ENCODE measurements around the gene TARBP2. TPM values are rescaled to one million over a fixed set of nuclear protein-coding genes. Genes with fewer than 3 reads are reported as not detected.
"Not testable (repeated sequence)": the region's sequence is repeated elsewhere in the genome, so short reads cannot be mapped to it uniquely, and the experiment has no call there.

Gene TARBP2
- total RNA-seq, 1 donor from 2014 or later: 23.8 TPM

GRCh38 chr12:53476769-53477209 lies 24.3 kb upstream of the TARBP2 start:
- no peak for DNase-seq

DNA sequence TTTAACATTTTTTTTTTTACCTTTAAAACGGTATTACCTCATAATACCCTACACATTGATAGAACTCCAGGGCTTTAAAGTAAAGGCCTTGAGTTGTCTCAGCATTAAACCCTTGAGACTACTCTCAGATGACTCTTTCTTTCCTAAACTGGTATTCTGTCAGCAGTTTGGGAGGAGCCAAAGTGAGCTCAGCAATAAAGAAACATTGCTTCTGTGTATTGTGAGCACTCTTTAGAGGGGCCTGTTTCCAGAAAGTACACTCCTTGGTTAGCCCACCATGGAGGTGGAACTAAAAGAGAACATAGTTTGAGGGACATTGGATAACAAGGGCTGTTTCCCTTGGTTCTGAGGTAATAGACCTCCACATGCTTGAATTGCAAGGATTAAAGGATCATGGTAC lies 22.2 kb upstream of the TARBP2 start:
- DNase-seq: no peak

GRCh38 chr12:53479331-53479730 lies 21.8 kb upstream of the TARBP2 start:
- DNase-seq: no peak

DNA sequence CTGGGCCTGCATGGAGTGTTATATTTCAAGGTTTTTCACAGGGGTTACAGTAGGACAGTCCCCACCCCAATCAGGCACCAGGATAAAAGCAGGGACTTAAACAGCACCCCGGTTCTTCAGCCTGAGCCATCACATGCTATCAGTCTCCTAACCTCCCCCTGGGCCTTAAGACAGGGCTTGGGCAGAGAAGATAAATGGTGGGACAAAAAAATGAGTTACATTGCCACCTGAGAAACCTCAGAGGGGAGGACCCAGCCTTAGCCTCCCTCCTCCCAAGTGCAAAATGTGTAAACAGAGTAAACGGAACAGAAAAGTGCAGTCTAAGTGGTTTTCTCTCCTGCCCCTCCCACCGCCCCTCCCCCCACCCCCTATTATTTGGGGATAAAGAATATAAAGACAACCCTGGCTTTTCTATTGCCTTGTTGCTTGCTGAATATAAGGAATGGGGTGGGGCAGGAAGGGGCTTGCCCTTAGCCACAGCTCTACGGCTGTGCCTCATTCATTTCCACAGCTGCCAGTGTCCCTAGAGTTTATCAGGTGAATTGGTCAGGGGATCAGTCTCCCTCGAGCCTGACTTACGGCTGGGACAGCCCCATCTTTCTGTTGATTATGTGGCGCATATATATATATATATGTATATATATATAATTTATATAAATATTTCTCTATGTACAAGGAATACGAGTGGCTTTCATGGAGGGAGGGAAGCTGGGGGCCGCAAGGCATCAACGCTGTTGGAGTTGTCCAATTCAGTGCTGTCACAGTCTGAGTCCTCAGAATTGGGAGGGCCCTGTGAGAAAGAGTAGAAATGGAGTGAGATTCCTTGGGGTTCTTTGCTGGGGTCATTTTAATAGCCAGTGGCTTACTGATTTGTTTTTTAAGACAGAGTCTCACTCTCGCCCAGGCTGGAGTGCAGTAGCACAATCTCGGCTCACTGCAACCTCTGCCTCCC lies 20.3 kb upstream of the TARBP2 start:
- no peak for DNase-seq

GRCh38 chr12:53481458-53481857 lies 19.6 kb upstream of the TARBP2 start:
- DNase-seq: not testable (repeated sequence)

- DNase-seq: no peak
Observed at GRCh38 chr12:53481939-53482586, 19.0 kb upstream of the TARBP2 start.

DNA sequence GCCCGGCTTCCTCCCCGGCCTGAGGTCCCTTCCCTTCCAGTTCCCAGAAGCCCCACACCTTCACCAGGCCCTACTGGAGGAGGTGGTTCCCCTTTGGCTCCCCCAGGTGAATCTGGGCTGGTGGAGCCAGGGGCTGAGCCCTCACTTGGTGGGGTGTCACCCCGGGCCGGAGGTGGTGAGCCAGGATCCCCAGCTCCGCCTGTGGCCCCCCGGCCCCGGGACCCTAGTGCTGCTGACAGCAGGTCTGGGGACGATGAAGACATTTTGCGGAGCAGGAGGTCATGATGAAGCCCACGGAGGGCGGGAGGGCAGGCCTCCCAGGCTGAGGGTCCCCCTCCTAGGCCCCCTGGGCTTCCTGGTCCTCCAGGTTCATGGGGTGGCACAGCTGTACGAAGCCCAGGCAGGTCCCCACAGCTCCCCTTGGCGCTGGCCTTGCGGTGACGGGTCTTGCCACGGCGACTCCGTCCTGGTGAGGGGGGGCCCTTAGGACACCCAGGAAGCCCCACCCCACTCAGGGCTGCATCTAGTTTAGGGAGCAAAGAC lies 18.4 kb upstream of the TARBP2 start:
- DNase-seq: no peak

DNA sequence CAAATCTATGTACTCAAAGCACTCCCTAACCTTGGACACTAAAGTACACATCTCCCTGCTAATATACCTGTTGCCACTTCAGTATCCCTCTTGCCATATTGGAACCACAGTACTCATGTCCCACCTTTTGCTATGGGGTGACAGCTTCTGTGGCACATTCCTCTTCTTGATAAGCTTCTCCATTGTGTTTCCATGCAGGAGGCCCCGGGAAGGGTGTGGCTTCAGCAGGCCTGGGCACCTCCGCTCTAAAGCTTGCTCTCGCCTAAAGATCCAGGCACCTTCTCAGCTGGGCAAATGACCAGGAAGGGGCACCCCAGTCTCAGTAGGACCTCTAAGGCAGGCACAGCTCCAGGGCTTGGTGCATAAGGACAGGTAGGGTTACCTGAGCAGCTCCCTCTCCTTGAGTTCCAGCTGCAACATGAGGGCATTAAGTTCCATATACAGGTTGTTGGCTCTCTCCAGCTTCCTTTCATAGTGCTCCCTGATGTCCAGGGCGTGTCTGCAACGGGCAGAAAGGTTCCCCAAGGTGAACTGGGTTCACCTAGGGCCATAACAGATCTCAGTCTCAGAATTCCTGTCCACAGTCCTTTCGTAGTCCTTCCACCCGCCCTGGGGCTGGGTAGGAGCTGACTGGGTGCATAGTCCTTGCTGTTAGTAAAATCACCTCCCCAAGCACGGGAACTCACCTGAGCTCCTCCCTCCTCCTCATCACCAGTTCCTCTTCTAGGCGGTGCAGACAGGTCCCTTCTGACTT lies 17.7 kb upstream of the TARBP2 start:
- no peak for DNase-seq

DNA sequence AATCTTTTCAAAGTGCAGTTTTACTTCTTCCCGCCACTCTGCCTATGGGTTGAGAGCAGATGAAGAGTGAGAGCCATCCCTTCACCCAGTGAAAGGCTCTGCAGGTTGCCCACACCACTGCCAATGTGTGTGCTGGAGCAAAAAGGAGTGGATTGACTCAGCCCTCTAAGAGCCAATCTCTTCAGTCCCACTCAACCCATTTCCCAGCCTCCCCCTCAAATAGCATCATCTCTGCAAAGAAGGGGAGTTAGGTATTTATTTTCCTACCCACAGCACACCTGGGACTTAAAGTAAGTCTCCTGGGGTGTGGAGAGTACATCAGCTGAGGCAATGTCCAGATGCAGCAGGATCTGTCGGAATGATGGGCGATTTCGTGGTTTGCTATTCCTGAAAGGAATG lies 17.1 kb upstream of the TARBP2 start:
- DNase-seq: no peak

GRCh38 chr12:53484686-53485575 lies 16.2 kb upstream of the TARBP2 start:
- DNase-seq: no peak

- DNase-seq: no peak
Observed at GRCh38 chr12:53485955-53486735, 14.9 kb upstream of the TARBP2 start.

DNA sequence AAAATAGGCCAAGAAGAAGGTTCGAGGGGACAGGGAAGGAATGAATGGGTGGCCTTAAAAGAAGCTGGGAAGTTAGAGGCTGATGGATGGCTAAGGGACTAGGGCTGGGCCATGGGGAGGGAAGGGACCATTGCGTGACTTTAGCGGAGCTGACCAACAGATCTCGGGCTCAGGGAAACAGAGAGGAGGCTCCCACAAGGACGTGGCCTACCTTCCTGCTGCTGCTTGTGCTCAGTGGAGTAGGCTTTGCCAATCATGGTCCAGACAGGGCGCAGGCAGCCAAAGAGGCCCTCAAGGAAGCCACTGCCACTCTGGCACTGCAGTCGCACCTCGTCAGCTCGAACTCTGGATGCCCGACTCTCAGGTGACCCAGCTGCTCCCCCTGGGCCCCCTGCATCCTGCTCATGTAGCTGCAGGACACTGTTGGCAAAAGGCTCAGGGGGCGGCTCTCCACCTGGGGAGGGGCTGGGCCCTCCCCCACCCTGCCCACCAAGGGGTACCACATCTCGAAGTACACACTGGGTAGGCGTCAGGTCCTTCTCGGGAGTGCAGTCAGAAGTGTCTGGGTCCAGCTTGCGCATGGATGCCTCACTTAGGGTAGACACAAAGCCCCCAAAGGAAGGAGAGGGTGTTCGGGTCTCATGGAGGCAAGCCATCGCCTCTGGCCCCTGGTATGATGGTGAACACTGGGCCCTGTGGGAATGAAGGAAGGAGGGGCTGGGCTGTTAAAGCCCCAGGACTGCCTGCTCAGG lies 14.2 kb upstream of the TARBP2 start:
- DNase-seq: no peak

DNA sequence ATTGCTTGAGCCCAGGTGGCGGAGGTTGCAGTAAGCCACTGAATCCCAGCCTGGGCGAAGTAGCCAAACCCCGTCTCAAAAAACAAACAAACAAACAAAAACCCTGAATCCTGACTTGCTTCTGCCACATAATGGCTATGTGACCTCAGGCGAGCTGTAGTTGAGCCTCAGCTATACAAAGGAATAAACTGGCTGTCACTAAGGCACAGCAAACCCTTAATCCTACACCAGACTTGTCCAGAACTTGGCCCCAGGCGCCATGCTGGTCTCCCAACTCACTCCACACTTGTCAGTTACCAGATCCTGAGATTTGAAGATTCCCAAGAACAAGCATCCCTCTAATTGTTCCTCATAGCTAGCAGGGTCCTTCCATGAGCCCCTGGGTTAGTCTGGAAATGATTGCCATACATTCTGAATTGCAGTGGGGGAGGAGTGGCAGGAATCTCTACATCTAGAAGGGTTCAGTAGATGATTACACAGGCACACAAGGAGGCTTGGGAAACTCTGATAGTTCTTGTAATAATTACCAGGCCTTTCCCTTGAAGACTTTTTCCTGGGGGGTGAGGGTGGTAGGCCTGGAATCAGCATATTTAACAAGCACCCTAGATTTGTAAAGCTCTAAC lies 11.7 kb upstream of the TARBP2 start:
- no peak for DNase-seq

- no peak for DNase-seq
Observed at GRCh38 chr12:53492188-53492587, 8.9 kb upstream of the TARBP2 start.

DNA sequence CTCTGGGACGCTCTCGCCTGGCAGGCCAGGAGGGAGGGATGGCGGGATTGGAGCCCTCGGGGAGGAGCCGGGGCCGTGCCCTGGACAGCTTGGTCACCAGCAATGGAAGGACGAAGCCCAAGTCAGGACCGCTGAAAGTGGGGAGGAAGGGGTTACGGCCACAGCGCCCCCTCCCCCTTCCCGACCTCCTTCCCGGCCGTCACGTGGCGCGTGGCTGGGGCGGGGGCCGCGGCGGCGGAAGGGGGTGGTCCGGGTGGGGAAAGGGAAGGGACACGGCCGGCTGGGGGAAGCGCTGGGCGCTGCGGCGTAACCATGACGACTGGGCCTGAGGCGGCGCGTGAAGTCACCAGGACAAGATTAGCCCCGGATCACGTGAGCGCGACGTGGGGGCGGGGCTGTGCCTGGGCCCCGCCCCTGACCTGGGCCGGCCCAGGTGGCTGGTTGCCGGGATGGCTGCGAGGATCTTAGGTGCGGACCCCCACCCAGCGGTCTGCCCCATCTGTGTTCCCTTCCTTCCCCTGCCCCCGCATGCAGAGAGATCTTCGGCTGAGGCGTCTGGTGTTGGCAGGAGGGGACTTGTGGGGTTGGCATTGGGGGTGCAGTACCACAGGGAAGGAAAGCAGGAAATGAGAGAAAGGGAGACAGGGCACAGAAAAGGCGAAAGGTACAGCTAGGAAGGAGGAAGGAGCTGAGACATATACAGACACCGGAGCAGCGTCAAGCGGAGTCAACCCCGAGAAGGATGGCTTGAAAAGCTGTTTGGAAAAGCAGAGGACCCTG lies 8.1 kb upstream of the TARBP2 start:
- DNase-seq: peak; percentile 96

- DNase-seq: no peak
Observed at GRCh38 chr12:53493610-53494391, 7.3 kb upstream of the TARBP2 start.

GRCh38 chr12:53495903-53496751 lies 5.0 kb upstream of the TARBP2 start:
- peak; percentile 32 for DNase-seq
